Upper lobe of left lung (tissue), 6 donors: ENCODE measurements around the gene SPRR2B. TPM values are rescaled to one million over a fixed set of nuclear protein-coding genes. Genes with fewer than 3 reads are reported as not detected.
"Not testable (repeated sequence)": the region's sequence is repeated elsewhere in the genome, so short reads cannot be mapped to it uniquely, and the experiment has no call there.

Experiments
- ATAC-seq, 2 donors: fragments of 200-7000 bp; cut with Tn5 transposase; one replicate each; pipeline ENCODE4 v1.9.1; 2022; ENCODE audit warnings: mild to moderate bottlenecking in 2 of 2, moderate library complexity in 2 of 2; ENCODE audit not compliant: low FRiP score in 2 of 2
- DNase-seq, 2 donors: peaks; one replicate each; pipeline ENCODE4 v3.0.0-alpha.2; 2019 to 2020
- H3K27ac ChIP-seq, 4 donors: fragments of 200-600 bp; sonication (generic); one replicate each; pipeline ENCODE4 v1.5.1; 2016 to 2019
- H3K27me3 ChIP-seq, 4 donors: fragments of 200-600 bp; sonication (generic); one replicate each; pipeline ENCODE4 v1.5.1; 2017 to 2019
- H3K36me3 ChIP-seq, 4 donors: fragments of 200-600 bp; sonication (generic); one replicate each; pipeline ENCODE4 v1.5.1; 2016 to 2019
- H3K4me1 ChIP-seq, 4 donors: fragments of 200-600 bp; sonication (generic); one replicate each; pipeline ENCODE4 v1.5.1; 2018 to 2019
- H3K4me3 ChIP-seq, 4 donors: fragments of 200-600 bp; sonication (generic); one replicate each; pipeline ENCODE4 v1.5.1; 2017 to 2019; ENCODE audit warnings: mild to moderate bottlenecking in 2 of 4, moderate library complexity in 1 of 4
- H3K9me3 ChIP-seq, 4 donors: fragments of 200-600 bp; sonication (generic); one replicate each; pipeline ENCODE4 v1.5.1; 2018 to 2019
- CTCF ChIP-seq, 6 experiments: fragments of 450-650 bp in 4 of 6; fragments of 200-600 bp in 2 of 6; sonication (generic) in 2 of 6; IDR thresholded peaks; one replicate each; pipeline ENCODE4 v1.5.1; 2016 to 2019; ENCODE audit warnings: antibody characterized with exemption in 6 of 6
- EP300 ChIP-seq, 4 donors: sonication (generic); formaldehyde crosslinking; IDR thresholded peaks; one replicate each; pipeline ENCODE4 v1.5.1; 2017; ENCODE audit warnings: antibody characterized with exemption in 4 of 4, control low read depth in 2 of 4
- POLR2A ChIP-seq, 4 donors: fragments of 450-650 bp; IDR thresholded peaks; one replicate each; pipeline ENCODE4 v1.5.1; 2016 to 2017; ENCODE audit warnings: antibody characterized with exemption in 4 of 4, mild to moderate bottlenecking in 2 of 4
- POLR2AphosphoS5 ChIP-seq, 2 donors: sonication (generic); formaldehyde crosslinking; IDR thresholded peaks; one replicate each; pipeline ENCODE4 v1.5.1; 2017; ENCODE audit warnings: antibody characterized with exemption in 2 of 2
- WGBS, 2 donors: methylation state at CpG; one replicate each; pipeline ENCODE4 v1.1.5; 2017 to 2018; 5-methylcytosine and 5-hydroxymethylcytosine counted together
- total RNA-seq, 6 donors: library from RNA; depleted of rRNA in 4 of 6; stranded (reverse); fragments of >200 nt in 4 of 6; gene quantifications; one replicate each; pipeline versions ENCODE4 v1.1.0 to v1.2.1, GENCODE V29; 2016 to 2021
- donor health status: DM: no; HTN: no; CAD: no; lungs with moderate emphysema.
- donor health status: DM: no; HTN: yes; CAD: no; lungs with severe emphysema.

The SPRR2B gene
- total RNA-seq, 6 donors from 2014 or later = not detected

GRCh38 chr1:153057375-153057774 lies 14.0 kb downstream of the SPRR2B start, which contains the start of gene SPRR2A:
SPRR2A (minus strand) TSS chr1:153057512; CDS start chr1:153056735, 777 bp downstream.
- no peak within 1 kb of the TSS for H3K27ac ChIP-seq
- H3K4me1 ChIP-seq = no peaks in the 10 kb centered on the region
- TF ChIP-seq POLR2AphosphoS5 (IDR thresholded peaks at IDR 0.05) (no peak), POLR2A (IDR thresholded peaks at IDR 0.05) (no peak), CTCF (IDR thresholded peaks at IDR 0.05) (no peak), EP300 (IDR thresholded peaks at IDR 0.05) (no peak)
- WGBS, 2 donors = 64 to 66% methylated on average over 2 of the region's 2 CpGs
- H3K9me3 ChIP-seq = no peaks in the 10 kb centered on the region
- no peak for ATAC-seq
- no peak within 1 kb of the TSS for H3K4me3 ChIP-seq
- H3K36me3 ChIP-seq = no peaks in the 10 kb centered on the region
- H3K27me3 ChIP-seq = no peaks in the 10 kb centered on the region
- no peak for DNase-seq

- H3K9me3 ChIP-seq, H3K27ac ChIP-seq, H3K36me3 ChIP-seq, ATAC-seq, H3K4me3 ChIP-seq, H3K4me1 ChIP-seq, DNase-seq, H3K27me3 ChIP-seq: not testable (repeated sequence)
- WGBS, 2 donors = 52 to 57% methylated on average over 3 of the region's 3 CpGs
Measured at GRCh38 chr1:153056111-153056510, 15.3 kb downstream of the SPRR2B start.

- ATAC-seq (peak in 1 of 2 donors; percentile 49), DNase-seq (peak in 1 of 2 donors; percentile 6)
- Histone ChIP-seq H3K4me3 (no peak overlapping the region), H3K27ac (no peak overlapping the region), H3K4me1 (no peaks in the 10 kb centered on the region), H3K27me3 (no peaks in the 10 kb centered on the region), H3K9me3 (no peaks in the 10 kb centered on the region), H3K36me3 (no peaks in the 10 kb centered on the region)
- 71 to 83% methylated on average over 1 of the region's 2 CpGs for WGBS, 2 donors
- TF ChIP-seq EP300 (IDR thresholded peaks at IDR 0.05) (no peak), CTCF (IDR thresholded peaks at IDR 0.05) (no peak), POLR2A (IDR thresholded peaks at IDR 0.05) (no peak), POLR2AphosphoS5 (IDR thresholded peaks at IDR 0.05) (no peak)
Measured at GRCh38 chr1:153049211-153049610, 22.2 kb downstream of the SPRR2B start.

GRCh38 chr1:153040950-153041631 lies 30.3 kb downstream of the SPRR2B start, which contains the start of gene SPRR2D:
SPRR2D (minus strand) TSS chr1:153041120; CDS start chr1:153040346, 774 bp downstream.
- no peaks in the 10 kb centered on the region for H3K36me3 ChIP-seq
- TF ChIP-seq CTCF (IDR thresholded peaks at IDR 0.05) = no peak
- H3K27ac ChIP-seq = no peak within 1 kb of the TSS
- ATAC-seq = no peak
- no peaks in the 10 kb centered on the region for H3K27me3 ChIP-seq
- no peaks in the 10 kb centered on the region for H3K4me1 ChIP-seq
- 65 to 76% methylated on average over 4 of the region's 4 CpGs for WGBS, 2 donors
- no peak within 1 kb of the TSS for H3K4me3 ChIP-seq
- H3K9me3 ChIP-seq = no peaks in the 10 kb centered on the region
- DNase-seq = no peak

GRCh38 chr1:153035211-153035610 lies 36.2 kb downstream of the SPRR2B start:
- H3K4me1 ChIP-seq = no peaks in the 10 kb centered on the region
- H3K36me3 ChIP-seq = no peaks in the 10 kb centered on the region
- H3K4me3 ChIP-seq = no peak overlapping the region
- DNase-seq = no peak
- H3K27ac ChIP-seq = no peak overlapping the region
- no peaks in the 10 kb centered on the region for H3K9me3 ChIP-seq
- TF ChIP-seq CTCF (IDR thresholded peaks at IDR 0.05) (no peak), EP300 (IDR thresholded peaks at IDR 0.05) (no peak), POLR2A (IDR thresholded peaks at IDR 0.05) (no peak), POLR2AphosphoS5 (IDR thresholded peaks at IDR 0.05) (no peak)
- no peaks in the 10 kb centered on the region for H3K27me3 ChIP-seq
- ATAC-seq = no peak
- WGBS, 2 donors = 70 to 89% methylated on average over 1 of the region's 1 CpG
